ENCODE data around the gene NR5A2. TPM values are rescaled to one million over a fixed set of nuclear protein-coding genes. Genes with fewer than 3 reads are reported as not detected.

The NR5A2 gene
- total and polyA plus RNA-seq, 10 of the 15 experiments (the other 5 are each of a cell fraction or from before 2014, with no cell fraction given): 0.02 to 0.60 (median 0.15) TPM; not detected in 1

DNA sequence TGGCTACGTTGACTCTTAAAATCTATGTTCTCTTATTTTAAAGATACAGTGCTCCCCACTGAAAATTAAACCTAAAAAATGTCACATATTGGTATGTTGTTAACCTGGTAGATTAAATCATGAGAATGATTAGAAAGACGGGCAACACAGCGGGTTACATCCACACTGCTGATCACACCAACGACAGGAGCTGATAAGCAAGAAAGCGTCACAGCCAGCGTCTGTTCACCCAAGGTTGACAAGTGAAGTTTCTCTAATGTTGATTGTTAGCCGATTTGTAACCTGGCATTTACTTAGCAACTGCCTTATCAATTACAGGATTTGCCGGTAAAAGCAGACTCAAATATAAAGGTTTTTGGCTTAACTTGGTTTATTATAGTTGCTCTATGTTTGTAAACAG is 149.3 kb downstream of the NR5A2 start:
- Histone ChIP-seq H3K27ac (ENCODE audit: control insufficient read depth, insufficient read depth) (no peak overlapping the region), H4K20me1 (ENCODE audit: control insufficient read depth, insufficient read depth) (no peaks in the 10 kb centered on the region), H2AFZ (ENCODE audit: control insufficient read depth, low read depth, low read length) (no peak overlapping the region), H3K36me3 (ENCODE audit: control insufficient read depth in 2 of 2, insufficient read depth in 2 of 2, low read length in 1 of 2) (no peaks in the 10 kb centered on the region), H3K9ac (ENCODE audit: control insufficient read depth, insufficient read depth, low read length) (no peak overlapping the region), H3K4me2 (ENCODE audit: control insufficient read depth, insufficient read depth) (no peak overlapping the region), H3K27me3 (replicated peaks in 1 of 2; ENCODE audit: control insufficient read depth in 2 of 2, insufficient read depth in 2 of 2, low read length in 1 of 2) (no peaks in the 10 kb centered on the region), H3K4me3 (no peak overlapping the region), H3K4me1 (ENCODE audit: control insufficient read depth, insufficient read depth, low read length) (no peaks in the 10 kb centered on the region), H3K79me2 (ENCODE audit: control insufficient read depth, insufficient read depth, low read length) (no peaks in the 10 kb centered on the region), H3K9me3 (replicated peaks; ENCODE audit: control insufficient read depth, insufficient read depth, low read length) (no peaks in the 10 kb centered on the region)
- ChIA-PET POLR2A (no interaction called here), RAD21 (ENCODE audit: unreplicated experiment) (interaction anchor here (1.0 kb wide), 1 partner anchor 307 kb away, joined by 3 read pairs; no protein-coding TSS in a partner anchor), SMC1A (ENCODE audit: uncharacterized antibody, unreplicated experiment) (interaction anchor here (3.2 kb wide), 1 partner anchor 38 kb away, joined by 7 read pairs; no protein-coding TSS in a partner anchor), CTCF (interaction anchor here (0.5 kb wide), 1 partner anchor 762 kb away, joined by 3 read pairs; no protein-coding TSS in a partner anchor)
- no peak for ATAC-seq
- intact Hi-C loops (cut with micrococcal nuclease; ENCODE audit: unreplicated experiment) (no loop called here), in situ Hi-C loops (cut with MboI) (no loop called here)
- no peak for FAIRE-seq
- DNase-seq (ENCODE audit: low read depth, low spot score): no peak
- TF ChIP-seq RCOR1 (conservative IDR thresholded peaks at IDR 0.05; ENCODE audit: low read depth, low read length): no peak
- no TSS peak for BruUV-seq (replicated peaks)
- WGBS (ENCODE audit: insufficient coverage, insufficient replicate concordance, low lambda C conversion rate, missing lambda C conversion rate): 74% methylated on average over 8 of the region's 8 CpGs

DNA sequence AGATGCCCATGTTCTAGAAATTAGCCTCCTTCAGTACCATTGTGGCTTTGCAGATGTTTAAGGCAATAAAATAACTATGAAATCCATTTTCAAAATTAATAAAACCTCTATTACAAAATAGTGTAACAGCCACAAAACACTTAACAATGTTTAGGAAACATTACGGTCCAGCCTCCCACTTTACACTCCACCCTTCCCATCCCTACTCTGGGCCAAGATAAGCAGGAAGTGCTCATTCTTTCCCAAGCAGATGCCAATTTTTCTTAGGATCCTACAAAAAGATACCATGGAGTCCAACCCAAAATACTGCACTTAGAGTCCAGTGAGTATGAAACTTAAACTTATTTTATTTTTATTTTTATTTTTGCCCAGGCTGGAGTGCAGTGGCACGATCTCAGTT is 150.8 kb downstream of the NR5A2 start:
- no peak for ATAC-seq
- 69% methylated on average over 2 of the region's 2 CpGs for WGBS (ENCODE audit: insufficient coverage, insufficient replicate concordance, low lambda C conversion rate, missing lambda C conversion rate)
- Histone ChIP-seq H3K36me3 (ENCODE audit: control insufficient read depth in 2 of 2, insufficient read depth in 2 of 2, low read length in 1 of 2) (no peaks in the 10 kb centered on the region), H3K4me3 (no peak overlapping the region), H3K4me1 (ENCODE audit: control insufficient read depth, insufficient read depth, low read length) (no peaks in the 10 kb centered on the region), H3K27ac (ENCODE audit: control insufficient read depth, insufficient read depth) (no peak overlapping the region), H3K9ac (ENCODE audit: control insufficient read depth, insufficient read depth, low read length) (no peak overlapping the region), H3K27me3 (replicated peaks in 1 of 2; ENCODE audit: control insufficient read depth in 2 of 2, insufficient read depth in 2 of 2, low read length in 1 of 2) (no peaks in the 10 kb centered on the region), H3K79me2 (ENCODE audit: control insufficient read depth, insufficient read depth, low read length) (no peaks in the 10 kb centered on the region), H4K20me1 (ENCODE audit: control insufficient read depth, insufficient read depth) (no peaks in the 10 kb centered on the region), H3K4me2 (ENCODE audit: control insufficient read depth, insufficient read depth) (no peak overlapping the region), H3K9me3 (replicated peaks; ENCODE audit: control insufficient read depth, insufficient read depth, low read length) (no peaks in the 10 kb centered on the region), H2AFZ (ENCODE audit: control insufficient read depth, low read depth, low read length) (no peak overlapping the region)
- ChIA-PET POLR2A (no interaction called here), RAD21 (ENCODE audit: unreplicated experiment) (no interaction called here), SMC1A (ENCODE audit: uncharacterized antibody, unreplicated experiment) (no interaction called here), CTCF (no interaction called here)
- no TSS peak for BruUV-seq (replicated peaks)
- intact Hi-C loops (cut with micrococcal nuclease; ENCODE audit: unreplicated experiment) (no loop called here), in situ Hi-C loops (cut with MboI) (no loop called here)
- FAIRE-seq: no peak
- DNase-seq (ENCODE audit: low read depth, low spot score): no peak
- TF ChIP-seq ZNF687 (IDR thresholded peaks at IDR 0.05): no peak
- no peak for TF ChIP-seq PAX5 (IDR thresholded peaks at IDR 0.05; ENCODE audit: borderline replicate concordance, low read depth, low read length)
- no peak for TF ChIP-seq NFYA (IDR thresholded peaks at IDR 0.05; ENCODE audit: borderline replicate concordance, low read depth, low read length)
- no peak for TF ChIP-seq EZH2 (IDR thresholded peaks at IDR 0.05; ENCODE audit: borderline replicate concordance, control insufficient read depth, low read depth, low read length)
- TF ChIP-seq HDAC2 (IDR thresholded peaks at IDR 0.05): no peak
- TF ChIP-seq CREM (IDR thresholded peaks at IDR 0.05; ENCODE audit: low read depth): no peak
- no peak for TF ChIP-seq RFX5 (IDR thresholded peaks at IDR 0.05; ENCODE audit: low read depth, low read length)
- TF ChIP-seq NFIC (IDR thresholded peaks at IDR 0.05; ENCODE audit: low read depth, low read length): no peak
- TF ChIP-seq MXI1 (IDR thresholded peaks at IDR 0.05; ENCODE audit: low read depth, low read length): no peak
- no peak for TF ChIP-seq GATAD2B (conservative IDR thresholded peaks at IDR 0.05; ENCODE audit: low read depth)
- TF ChIP-seq ATF7 (IDR thresholded peaks at IDR 0.05; ENCODE audit: low read depth): no peak
- TF ChIP-seq IKZF2 (IDR thresholded peaks at IDR 0.05): no peak
- TF ChIP-seq FOXK2 (IDR thresholded peaks at IDR 0.05): no peak
- TF ChIP-seq, protein P1, sequence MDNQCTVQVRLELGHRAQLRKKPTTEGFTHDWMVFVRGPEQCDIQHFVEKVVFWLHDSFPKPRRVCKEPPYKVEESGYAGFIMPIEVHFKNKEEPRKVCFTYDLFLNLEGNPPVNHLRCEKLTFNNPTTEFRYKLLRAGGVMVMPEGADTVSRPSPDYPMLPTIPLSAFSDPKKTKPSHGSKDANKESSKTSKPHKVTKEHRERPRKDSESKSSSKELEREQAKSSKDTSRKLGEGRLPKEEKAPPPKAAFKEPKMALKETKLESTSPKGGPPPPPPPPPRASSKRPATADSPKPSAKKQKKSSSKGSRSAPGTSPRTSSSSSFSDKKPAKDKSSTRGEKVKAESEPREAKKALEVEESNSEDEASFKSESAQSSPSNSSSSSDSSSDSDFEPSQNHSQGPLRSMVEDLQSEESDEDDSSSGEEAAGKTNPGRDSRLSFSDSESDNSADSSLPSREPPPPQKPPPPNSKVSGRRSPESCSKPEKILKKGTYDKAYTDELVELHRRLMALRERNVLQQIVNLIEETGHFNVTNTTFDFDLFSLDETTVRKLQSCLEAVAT (IDR thresholded peaks at IDR 0.05): no peak

All from GM12878 (cell line).